Measurements from ENCODE around the gene TRAPPC10.

GRCh38 chr21:43978060-43978459 lies 34.0 kb upstream of the TRAPPC10 start:
- TF ChIP-seq, protein P1, sequence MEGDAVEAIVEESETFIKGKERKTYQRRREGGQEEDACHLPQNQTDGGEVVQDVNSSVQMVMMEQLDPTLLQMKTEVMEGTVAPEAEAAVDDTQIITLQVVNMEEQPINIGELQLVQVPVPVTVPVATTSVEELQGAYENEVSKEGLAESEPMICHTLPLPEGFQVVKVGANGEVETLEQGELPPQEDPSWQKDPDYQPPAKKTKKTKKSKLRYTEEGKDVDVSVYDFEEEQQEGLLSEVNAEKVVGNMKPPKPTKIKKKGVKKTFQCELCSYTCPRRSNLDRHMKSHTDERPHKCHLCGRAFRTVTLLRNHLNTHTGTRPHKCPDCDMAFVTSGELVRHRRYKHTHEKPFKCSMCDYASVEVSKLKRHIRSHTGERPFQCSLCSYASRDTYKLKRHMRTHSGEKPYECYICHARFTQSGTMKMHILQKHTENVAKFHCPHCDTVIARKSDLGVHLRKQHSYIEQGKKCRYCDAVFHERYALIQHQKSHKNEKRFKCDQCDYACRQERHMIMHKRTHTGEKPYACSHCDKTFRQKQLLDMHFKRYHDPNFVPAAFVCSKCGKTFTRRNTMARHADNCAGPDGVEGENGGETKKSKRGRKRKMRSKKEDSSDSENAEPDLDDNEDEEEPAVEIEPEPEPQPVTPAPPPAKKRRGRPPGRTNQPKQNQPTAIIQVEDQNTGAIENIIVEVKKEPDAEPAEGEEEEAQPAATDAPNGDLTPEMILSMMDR (IDR thresholded peaks at IDR 0.05): no peak
- TF ChIP-seq MAX (IDR thresholded peaks at IDR 0.05; ENCODE audit: low read depth): no peak
- TF ChIP-seq, protein P2, sequence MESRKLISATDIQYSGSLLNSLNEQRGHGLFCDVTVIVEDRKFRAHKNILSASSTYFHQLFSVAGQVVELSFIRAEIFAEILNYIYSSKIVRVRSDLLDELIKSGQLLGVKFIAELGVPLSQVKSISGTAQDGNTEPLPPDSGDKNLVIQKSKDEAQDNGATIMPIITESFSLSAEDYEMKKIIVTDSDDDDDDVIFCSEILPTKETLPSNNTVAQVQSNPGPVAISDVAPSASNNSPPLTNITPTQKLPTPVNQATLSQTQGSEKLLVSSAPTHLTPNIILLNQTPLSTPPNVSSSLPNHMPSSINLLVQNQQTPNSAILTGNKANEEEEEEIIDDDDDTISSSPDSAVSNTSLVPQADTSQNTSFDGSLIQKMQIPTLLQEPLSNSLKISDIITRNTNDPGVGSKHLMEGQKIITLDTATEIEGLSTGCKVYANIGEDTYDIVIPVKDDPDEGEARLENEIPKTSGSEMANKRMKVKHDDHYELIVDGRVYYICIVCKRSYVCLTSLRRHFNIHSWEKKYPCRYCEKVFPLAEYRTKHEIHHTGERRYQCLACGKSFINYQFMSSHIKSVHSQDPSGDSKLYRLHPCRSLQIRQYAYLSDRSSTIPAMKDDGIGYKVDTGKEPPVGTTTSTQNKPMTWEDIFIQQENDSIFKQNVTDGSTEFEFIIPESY (IDR thresholded peaks at IDR 0.05; ENCODE audit: borderline replicate concordance, low read depth): no peak
- no peak for TF ChIP-seq JUND (IDR thresholded peaks at IDR 0.05)
- TF ChIP-seq GABPA (IDR thresholded peaks at IDR 0.05; ENCODE audit: low read depth): no peak
- TF ChIP-seq FOXM1 (IDR thresholded peaks at IDR 0.05; ENCODE audit: low read depth): no peak
- TF ChIP-seq TAF1 (IDR thresholded peaks at IDR 0.05; ENCODE audit: borderline replicate concordance, low read depth, low read length): no peak
- TF ChIP-seq POLR2AphosphoS5 (IDR thresholded peaks at IDR 0.05; ENCODE audit: low read depth, low read length): no peak
- no peak for TF ChIP-seq EP300 (IDR thresholded peaks at IDR 0.05; ENCODE audit: borderline replicate concordance in 1 of 2, low read depth in 1 of 2, low read length in 1 of 2)
- TF ChIP-seq IRF3 (IDR thresholded peaks at IDR 0.05; ENCODE audit: low read depth, low read length): no peak
